Cardiac fibroblast (primary cell): Measurements from ENCODE around the gene ZNF639.

Source experiments
- DNase-seq, 2 donors: peaks; one replicate each; pipeline versions ENCODE4 v3.0.0 to v3.0.0-alpha.2; 2010; ENCODE audit warnings: low read depth in 2 of 2
- H3K4me3 ChIP-seq, 2 donors: replicated peaks in 1 of 2; 1 replicate in 1 of 2; 2 replicates in 1 of 2; pipeline ENCODE4 v1.5.1; 2011; ENCODE audit warnings: low read depth in 2 of 2, low read length in 2 of 2, mild to moderate bottlenecking in 2 of 2, moderate library complexity in 1 of 2
- TF ChIP-seq, protein P1 (sequence below): IDR thresholded peaks from one replicate; pipeline ENCODE4 v1.5.1; 2011; ENCODE audit warnings: low read depth, mild to moderate bottlenecking, low read length, inconsistent platforms

ZNF639 gene

GRCh38 chr3:179332240-179332639 lies 9.4 kb downstream of the ZNF639 start:
- TF ChIP-seq, protein P1, sequence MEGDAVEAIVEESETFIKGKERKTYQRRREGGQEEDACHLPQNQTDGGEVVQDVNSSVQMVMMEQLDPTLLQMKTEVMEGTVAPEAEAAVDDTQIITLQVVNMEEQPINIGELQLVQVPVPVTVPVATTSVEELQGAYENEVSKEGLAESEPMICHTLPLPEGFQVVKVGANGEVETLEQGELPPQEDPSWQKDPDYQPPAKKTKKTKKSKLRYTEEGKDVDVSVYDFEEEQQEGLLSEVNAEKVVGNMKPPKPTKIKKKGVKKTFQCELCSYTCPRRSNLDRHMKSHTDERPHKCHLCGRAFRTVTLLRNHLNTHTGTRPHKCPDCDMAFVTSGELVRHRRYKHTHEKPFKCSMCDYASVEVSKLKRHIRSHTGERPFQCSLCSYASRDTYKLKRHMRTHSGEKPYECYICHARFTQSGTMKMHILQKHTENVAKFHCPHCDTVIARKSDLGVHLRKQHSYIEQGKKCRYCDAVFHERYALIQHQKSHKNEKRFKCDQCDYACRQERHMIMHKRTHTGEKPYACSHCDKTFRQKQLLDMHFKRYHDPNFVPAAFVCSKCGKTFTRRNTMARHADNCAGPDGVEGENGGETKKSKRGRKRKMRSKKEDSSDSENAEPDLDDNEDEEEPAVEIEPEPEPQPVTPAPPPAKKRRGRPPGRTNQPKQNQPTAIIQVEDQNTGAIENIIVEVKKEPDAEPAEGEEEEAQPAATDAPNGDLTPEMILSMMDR: no peak
- no peak for DNase-seq
- no peak overlapping the region for H3K4me3 ChIP-seq

DNA sequence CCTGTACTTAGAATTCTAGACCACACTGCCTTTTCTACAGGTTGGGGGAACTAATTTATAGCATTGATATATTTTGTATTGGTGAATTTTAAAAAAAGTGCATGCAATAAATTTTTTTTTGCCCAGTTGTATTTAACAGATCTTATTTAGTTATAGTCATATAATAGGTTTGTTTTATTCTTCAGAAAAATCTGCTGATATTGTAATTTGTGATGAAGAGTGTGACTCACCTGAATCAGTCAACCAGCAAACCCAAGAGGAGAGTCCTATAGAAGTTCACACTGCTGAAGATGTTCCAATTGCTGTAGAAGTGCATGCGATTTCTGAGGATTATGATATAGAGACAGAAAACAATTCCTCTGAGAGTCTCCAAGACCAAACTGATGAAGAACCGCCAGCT lies 10.3 kb downstream of the ZNF639 start:
- TF ChIP-seq, protein P1: no peak
- no peak overlapping the region for H3K4me3 ChIP-seq
- DNase-seq: no peak

GRCh38 chr3:179336345-179336929 lies 13.6 kb downstream of the ZNF639 start:
- H3K4me3 ChIP-seq: no peak overlapping the region

DNA sequence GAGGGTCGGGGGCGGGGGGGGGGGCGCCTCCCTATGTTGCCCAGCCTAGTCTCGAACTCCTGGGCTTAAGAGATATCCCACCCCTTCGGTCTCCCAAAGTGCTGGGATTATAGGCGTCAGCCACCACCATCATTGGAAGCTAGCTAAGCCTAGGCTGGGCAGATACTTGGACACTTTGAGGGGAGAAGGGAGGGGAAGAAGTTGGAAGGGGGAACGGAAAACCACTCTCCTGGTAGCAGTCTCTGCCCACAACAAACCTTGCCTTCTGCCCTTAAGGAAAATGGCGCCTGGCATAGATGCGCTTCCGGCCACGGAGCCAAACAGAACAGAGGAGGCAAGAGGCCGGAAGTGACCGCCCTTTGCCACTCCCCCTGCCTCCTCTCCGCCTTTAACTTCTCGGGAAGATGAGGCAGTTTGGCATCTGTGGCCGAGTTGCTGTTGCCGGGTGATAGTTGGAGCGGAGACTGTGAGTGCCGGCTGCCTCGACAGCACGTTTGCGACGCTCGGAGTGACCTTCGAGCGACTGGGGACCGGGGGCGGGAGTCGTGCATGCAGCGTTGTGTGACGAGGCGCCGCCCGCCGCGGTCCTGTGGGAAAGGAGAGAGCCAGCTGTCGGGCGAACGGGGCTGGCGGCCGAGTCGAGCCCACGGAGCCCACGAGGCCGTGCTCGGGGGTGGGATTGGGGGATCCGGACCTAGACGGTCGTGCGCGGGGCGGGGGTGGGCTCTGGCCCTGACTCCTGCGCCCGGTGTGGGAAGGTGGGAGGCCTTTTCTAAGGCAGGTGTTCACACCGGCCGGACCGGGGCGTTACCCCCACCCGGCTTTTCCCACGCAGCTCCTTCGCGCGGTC lies 24.7 kb downstream of the ZNF639 start, which contains the start of gene MFN1:
Gene MFN1, plus strand, starts transcription at position 365 of the 850 bp plus-strand sequence. CDS start 1,143 bp downstream, outside the sequence.
- peak; percentile 96 for DNase-seq
- H3K4me3 ChIP-seq: peak within 1 kb of the TSS; percentile 76 to 89

More at GRCh38 chr3:179336345-179336929, 13.6 kb downstream of the ZNF639 start:
- DNase-seq: peak in 1 of 2 donors; percentile 8
- TF ChIP-seq, protein P1: no peak

GRCh38 chr3:179348325-179349013 lies 25.6 kb downstream of the ZNF639 start:
- DNase-seq: peak in 1 of 2 donors; percentile 1
- TF ChIP-seq, protein P1: no peak
- peak overlapping the region; percentile 76 to 89 for H3K4me3 ChIP-seq

More for the DNA sequence above, 24.7 kb downstream of the ZNF639 start, which contains the start of gene MFN1:
- TF ChIP-seq, protein P1: no peak

- DNase-seq: no peak
- TF ChIP-seq, protein P1: no peak
- no peak overlapping the region for H3K4me3 ChIP-seq
Measured at GRCh38 chr3:179355996-179356395, 33.2 kb downstream of the ZNF639 start.
